Panc1 (cell line): ENCODE measurements around the gene CHID1. TPM values are rescaled to one million over a fixed set of nuclear protein-coding genes. Genes with fewer than 3 reads are reported as not detected.

Experiments
- ATAC-seq: fragments of 200-7000 bp; cut with Tn5 transposase; 2 replicates; pipeline ENCODE4 v1.9.1; 2020; ENCODE audit warnings: mild to moderate bottlenecking, moderate library complexity
- BruUV-seq: library from RNA; stranded (reverse); fragments of 400-500 nt; replicated peaks from 2 replicates; lab custom pipeline; 2021; lab: Mats Ljungman, UMichigan
- CTCF ChIA-PET: fragments of 300-600 bp; sonication (Branson Sonifier 250); formaldehyde crosslinking; loops from one replicate; lab custom pipeline; 2022; ENCODE audit warnings: antibody characterized with exemption; lab: Charles Lee
- POLR2A ChIA-PET: fragments of 300-600 bp; sonication (Branson Sonifier 250); formaldehyde crosslinking; loops from one replicate; lab custom pipeline; 2022; ENCODE audit warnings: antibody characterized with exemption; lab: Charles Lee
- DNase-seq: peaks from one replicate; pipeline ENCODE4 v3.0.0-alpha.2; 2010; ENCODE audit warnings: low read depth, low spot score
- H3K27ac ChIP-seq: 2 replicates; pipeline ENCODE4 v1.5.1; 2011; ENCODE audit warnings: mild to moderate bottlenecking, low read length, inconsistent platforms
- H3K27me3 ChIP-seq: fragments of 200-500 bp; sonication (Bioruptor generic); 2 replicates; pipeline ENCODE4 v1.6.0; 2014; ENCODE audit warnings: low read length, inconsistent platforms; ENCODE audit not compliant: control insufficient read depth, insufficient read depth
- H3K36me3 ChIP-seq: fragments of 200-500 bp; sonication (Bioruptor generic); 2 replicates; pipeline ENCODE4 v1.5.1; 2014; ENCODE audit warnings: inconsistent platforms, mild to moderate bottlenecking, low read length, moderate library complexity; ENCODE audit not compliant: control insufficient read depth, insufficient read depth
- H3K4me1 ChIP-seq: 2 replicates; pipeline ENCODE4 v1.5.1; 2011; ENCODE audit warnings: inconsistent platforms, mild to moderate bottlenecking, low read length, moderate library complexity; ENCODE audit not compliant: control insufficient read depth, insufficient read depth
- H3K4me3 ChIP-seq, 2 experiments: 2 replicates each; pipeline ENCODE4 v1.5.1; 2011 to 2012; ENCODE audit warnings: low read depth in 2 of 2, low read length in 2 of 2, mild to moderate bottlenecking in 2 of 2, inconsistent platforms in 1 of 2, moderate library complexity in 1 of 2
- H3K9me3 ChIP-seq: fragments of 200-500 bp; sonication (Bioruptor generic); 2 replicates; pipeline ENCODE4 v1.5.1; 2014; ENCODE audit warnings: low read depth, mild to moderate bottlenecking, inconsistent platforms, low read length, moderate library complexity; ENCODE audit not compliant: control insufficient read depth, insufficient read depth
- POLR2AphosphoS5 ChIP-seq: IDR thresholded peaks from 2 replicates; pipeline ENCODE4 v1.6.1; 2012; ENCODE audit warnings: mild to moderate bottlenecking, low read depth, low read length, moderate library complexity
- SIN3A ChIP-seq: IDR thresholded peaks from 2 replicates; pipeline ENCODE4 v1.6.1; 2012; ENCODE audit warnings: low read depth, mild to moderate bottlenecking, low read length, moderate library complexity, borderline replicate concordance; ENCODE audit not compliant: insufficient read depth
- TCF7L2 ChIP-seq: IDR thresholded peaks from 2 replicates; pipeline ENCODE4 v1.6.1; 2011; ENCODE audit warnings: mild to moderate bottlenecking, low read depth, low read length, inconsistent platforms
- in situ Hi-C: cut with HindIII; loops from 2 replicates; pipeline ENCODE4 v1.10.0; 2016; ENCODE audit warnings: low sequenced_read_pairs, low pct_unique_long_range_greater_than_20kb
- intact Hi-C: fragments of 100-400 bp; cut with micrococcal nuclease; formaldehyde crosslinking; loops from one replicate; pipeline ENCODE4 v1.10.0; 2022; ENCODE audit not compliant: unreplicated experiment
- total RNA-seq: library from RNA; stranded (reverse); gene quantifications from one replicate; pipeline ENCODE4 v1.2.1, GENCODE V29; 2021; ENCODE audit not compliant: unreplicated experiment
- TF ChIP-seq, protein P1 (sequence below): fragments of 450-650 bp; IDR thresholded peaks from 2 replicates; pipeline ENCODE4 v1.5.1; 2017; ENCODE audit warnings: mild to moderate bottlenecking
- TF ChIP-seq, protein P2 (sequence below), 2 experiments: IDR thresholded peaks; 2 replicates each; pipeline ENCODE4 v1.6.1; 2011 to 2012; ENCODE audit warnings: low read depth in 2 of 2, control low read depth in 1 of 2, low read length in 1 of 2, mild to moderate bottlenecking in 1 of 2, moderate library complexity in 1 of 2; ENCODE audit not compliant: insufficient read depth in 1 of 2

The CHID1 gene
- total RNA-seq, 1 experiment from 2014 or later, result 224 TPM

DNA sequence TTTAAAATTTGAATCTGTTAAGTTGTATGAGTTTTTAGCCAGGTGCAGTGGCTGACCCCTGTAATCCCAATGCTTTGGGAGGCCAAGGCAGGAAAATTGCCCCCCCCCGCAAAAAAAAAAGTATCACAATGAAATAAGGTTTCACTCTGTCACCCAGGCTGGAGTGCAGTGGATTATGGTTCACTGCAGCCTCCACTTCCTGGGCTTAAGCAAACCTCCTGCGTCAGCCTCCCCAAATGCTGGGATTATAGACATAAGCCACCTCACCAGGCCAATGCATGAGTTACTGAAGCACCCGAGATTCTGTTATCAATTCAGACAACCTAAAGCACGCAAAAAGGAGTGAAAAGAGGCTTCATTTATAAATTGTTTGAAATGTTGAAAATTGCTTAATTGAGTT is 2.4 kb upstream of the CHID1 start:
- Histone ChIP-seq H3K4me3 (no peak overlapping the region), H3K4me1 (peaks cover 17% of the 10 kb centered on the region), H3K27ac (no peak overlapping the region), H3K27me3 (no peaks in the 10 kb centered on the region), H3K36me3 (no peaks in the 10 kb centered on the region), H3K9me3 (no peaks in the 10 kb centered on the region)
- ChIA-PET CTCF (no interaction called here), POLR2A (no interaction called here)
- no TSS peak for BruUV-seq
- in situ Hi-C loops, result no loop called here
- DNase-seq, result no peak
- no peak for ATAC-seq
- TF ChIP-seq TCF7L2 (no peak), POLR2AphosphoS5 (no peak), SIN3A (no peak)
- TF ChIP-seq, protein P1, sequence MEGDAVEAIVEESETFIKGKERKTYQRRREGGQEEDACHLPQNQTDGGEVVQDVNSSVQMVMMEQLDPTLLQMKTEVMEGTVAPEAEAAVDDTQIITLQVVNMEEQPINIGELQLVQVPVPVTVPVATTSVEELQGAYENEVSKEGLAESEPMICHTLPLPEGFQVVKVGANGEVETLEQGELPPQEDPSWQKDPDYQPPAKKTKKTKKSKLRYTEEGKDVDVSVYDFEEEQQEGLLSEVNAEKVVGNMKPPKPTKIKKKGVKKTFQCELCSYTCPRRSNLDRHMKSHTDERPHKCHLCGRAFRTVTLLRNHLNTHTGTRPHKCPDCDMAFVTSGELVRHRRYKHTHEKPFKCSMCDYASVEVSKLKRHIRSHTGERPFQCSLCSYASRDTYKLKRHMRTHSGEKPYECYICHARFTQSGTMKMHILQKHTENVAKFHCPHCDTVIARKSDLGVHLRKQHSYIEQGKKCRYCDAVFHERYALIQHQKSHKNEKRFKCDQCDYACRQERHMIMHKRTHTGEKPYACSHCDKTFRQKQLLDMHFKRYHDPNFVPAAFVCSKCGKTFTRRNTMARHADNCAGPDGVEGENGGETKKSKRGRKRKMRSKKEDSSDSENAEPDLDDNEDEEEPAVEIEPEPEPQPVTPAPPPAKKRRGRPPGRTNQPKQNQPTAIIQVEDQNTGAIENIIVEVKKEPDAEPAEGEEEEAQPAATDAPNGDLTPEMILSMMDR, result no peak
- TF ChIP-seq, protein P2, sequence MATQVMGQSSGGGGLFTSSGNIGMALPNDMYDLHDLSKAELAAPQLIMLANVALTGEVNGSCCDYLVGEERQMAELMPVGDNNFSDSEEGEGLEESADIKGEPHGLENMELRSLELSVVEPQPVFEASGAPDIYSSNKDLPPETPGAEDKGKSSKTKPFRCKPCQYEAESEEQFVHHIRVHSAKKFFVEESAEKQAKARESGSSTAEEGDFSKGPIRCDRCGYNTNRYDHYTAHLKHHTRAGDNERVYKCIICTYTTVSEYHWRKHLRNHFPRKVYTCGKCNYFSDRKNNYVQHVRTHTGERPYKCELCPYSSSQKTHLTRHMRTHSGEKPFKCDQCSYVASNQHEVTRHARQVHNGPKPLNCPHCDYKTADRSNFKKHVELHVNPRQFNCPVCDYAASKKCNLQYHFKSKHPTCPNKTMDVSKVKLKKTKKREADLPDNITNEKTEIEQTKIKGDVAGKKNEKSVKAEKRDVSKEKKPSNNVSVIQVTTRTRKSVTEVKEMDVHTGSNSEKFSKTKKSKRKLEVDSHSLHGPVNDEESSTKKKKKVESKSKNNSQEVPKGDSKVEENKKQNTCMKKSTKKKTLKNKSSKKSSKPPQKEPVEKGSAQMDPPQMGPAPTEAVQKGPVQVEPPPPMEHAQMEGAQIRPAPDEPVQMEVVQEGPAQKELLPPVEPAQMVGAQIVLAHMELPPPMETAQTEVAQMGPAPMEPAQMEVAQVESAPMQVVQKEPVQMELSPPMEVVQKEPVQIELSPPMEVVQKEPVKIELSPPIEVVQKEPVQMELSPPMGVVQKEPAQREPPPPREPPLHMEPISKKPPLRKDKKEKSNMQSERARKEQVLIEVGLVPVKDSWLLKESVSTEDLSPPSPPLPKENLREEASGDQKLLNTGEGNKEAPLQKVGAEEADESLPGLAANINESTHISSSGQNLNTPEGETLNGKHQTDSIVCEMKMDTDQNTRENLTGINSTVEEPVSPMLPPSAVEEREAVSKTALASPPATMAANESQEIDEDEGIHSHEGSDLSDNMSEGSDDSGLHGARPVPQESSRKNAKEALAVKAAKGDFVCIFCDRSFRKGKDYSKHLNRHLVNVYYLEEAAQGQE (IDR thresholded peaks at IDR 0.05; ENCODE audit: insufficient read depth in 1 of 2, low read depth in 2 of 2, low read length in 1 of 2), result no peak
- intact Hi-C loops, result no loop called here

DNA sequence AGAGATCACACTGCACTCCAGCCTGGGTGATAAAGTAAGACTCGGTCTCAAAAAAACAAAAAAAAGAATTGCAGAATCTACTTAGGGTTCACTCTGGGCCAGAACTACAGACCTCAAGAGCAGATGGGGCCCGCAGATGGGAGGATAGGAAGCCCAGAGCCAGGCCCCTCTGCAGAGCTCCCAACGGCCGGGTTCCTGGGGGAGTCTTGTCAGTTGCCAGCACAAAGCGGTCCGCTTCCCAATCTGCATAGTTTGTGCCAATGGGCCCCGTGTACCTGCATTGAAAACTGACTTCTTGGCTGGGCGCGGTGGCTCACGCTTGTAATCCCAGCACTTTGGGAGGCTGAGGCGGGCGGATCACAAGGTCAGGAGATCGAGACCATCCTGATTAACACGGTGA is 1.7 kb upstream of the CHID1 start:
- CTCF ChIA-PET, result interaction anchor here (0.6 kb wide), 1 partner anchor 326 kb away, joined by 3 read pairs; no protein-coding TSS in a partner anchor

More for the DNA sequence above, 1.7 kb upstream of the CHID1 start:
- TF ChIP-seq POLR2AphosphoS5, result no peak
- no peak for TF ChIP-seq TCF7L2
- TF ChIP-seq, protein P1, result no peak
- no peak for TF ChIP-seq SIN3A
- TF ChIP-seq, protein P2 (IDR thresholded peaks at IDR 0.05; ENCODE audit: insufficient read depth in 1 of 2, low read depth in 2 of 2, low read length in 1 of 2), result no peak
- intact Hi-C loops (no loop called here), in situ Hi-C loops (no loop called here)
- no peaks in the 10 kb centered on the region for H3K36me3 ChIP-seq
- H3K27ac ChIP-seq, result no peak overlapping the region
- no peaks in the 10 kb centered on the region for H3K9me3 ChIP-seq
- DNase-seq (no peak), ATAC-seq (no peak)
- H3K27me3 ChIP-seq, result no peaks in the 10 kb centered on the region
- peaks cover 17% of the 10 kb centered on the region for H3K4me1 ChIP-seq
- no TSS peak for BruUV-seq
- H3K4me3 ChIP-seq, result no peak overlapping the region
- POLR2A ChIA-PET, result no interaction called here
